ENCODE data around the gene LEMD1.

The LEMD1 gene

GRCh38 chr1:205421798-205422197 is at the start of gene LEMD1:
LEMD1 (minus strand) TSS chr1:205422056; CDS start chr1:205420536, 1,520 bp downstream.
- no peak for DNase-seq (ENCODE audit: low read depth)

- no peak for DNase-seq (ENCODE audit: low read depth)
Observed at GRCh38 chr1:205470131-205470530, 48.3 kb upstream of the LEMD1 start.

GRCh38 chr1:205466595-205467220 is 44.9 kb upstream of the LEMD1 start:
- no peak for DNase-seq (ENCODE audit: low read depth)

GRCh38 chr1:205465392-205465791 is 43.5 kb upstream of the LEMD1 start:
- DNase-seq (ENCODE audit: low read depth): no peak

GRCh38 chr1:205458777-205459566 is 37.1 kb upstream of the LEMD1 start:
- DNase-seq (ENCODE audit: low read depth): no peak

GRCh38 chr1:205456868-205457745 is 35.3 kb upstream of the LEMD1 start:
- DNase-seq (ENCODE audit: low read depth): no peak

GRCh38 chr1:205456383-205456867 is 34.6 kb upstream of the LEMD1 start:
- no peak for DNase-seq (ENCODE audit: low read depth)

- no peak for DNase-seq (ENCODE audit: low read depth)
Observed at GRCh38 chr1:205455581-205456382, 33.9 kb upstream of the LEMD1 start, which contains the start of gene BLACAT1. BLACAT1 (minus strand) TSS chr1:205456045.

- DNase-seq (ENCODE audit: low read depth): no peak
Observed at GRCh38 chr1:205454903-205455335, 33.1 kb upstream of the LEMD1 start.

GRCh38 chr1:205453466-205453865 is 31.6 kb upstream of the LEMD1 start:
- no peak for DNase-seq (ENCODE audit: low read depth)

- DNase-seq (ENCODE audit: low read depth): no peak
Observed at GRCh38 chr1:205452933-205453332, 31.1 kb upstream of the LEMD1 start.

GRCh38 chr1:205452364-205452763 is 30.5 kb upstream of the LEMD1 start:
- no peak for DNase-seq (ENCODE audit: low read depth)

- DNase-seq (ENCODE audit: low read depth): no peak
Observed at GRCh38 chr1:205451759-205452164, 29.9 kb upstream of the LEMD1 start.

- DNase-seq (ENCODE audit: low read depth): no peak
Observed at GRCh38 chr1:205451202-205451601, 29.3 kb upstream of the LEMD1 start.

GRCh38 chr1:205450448-205450847 is 28.6 kb upstream of the LEMD1 start:
- DNase-seq (ENCODE audit: low read depth): no peak

GRCh38 chr1:205449750-205450443 is 28.0 kb upstream of the LEMD1 start:
- DNase-seq (ENCODE audit: low read depth): no peak

GRCh38 chr1:205449254-205449749 is 27.4 kb upstream of the LEMD1 start:
- DNase-seq (ENCODE audit: low read depth): no peak

GRCh38 chr1:205448540-205449253 is 26.8 kb upstream of the LEMD1 start:
- DNase-seq (ENCODE audit: low read depth): no peak

GRCh38 chr1:205447457-205448341 is 25.8 kb upstream of the LEMD1 start:
- no peak for DNase-seq (ENCODE audit: low read depth)

All from HS-5 (cell line).